K562 (cell line): Measurements from ENCODE around the gene PTPRM. TPM values are rescaled to one million over a fixed set of nuclear protein-coding genes. Genes with fewer than 3 reads are reported as not detected.

Source experiments
- ATAC-seq: fragments of 200-7000 bp; cut with Tn5 transposase; 3 replicates; pipeline ENCODE4 v1.9.1; 2020; ENCODE audit warnings: moderate library complexity
- BruUV-seq: library from RNA; stranded (reverse); fragments of 400-500 nt; replicated peaks from 2 replicates; lab custom pipeline; 2021; lab: Mats Ljungman, UMichigan
- CTCF ChIA-PET: fragments of 300-600 bp; formaldehyde crosslinking; extraction: SDS; loops from one replicate; lab custom pipeline; 2021; ENCODE audit warnings: low intra/inter-chr PET ratio; lab: Yijun Ruan, JAX
- POLR2A ChIA-PET: fragments of 300-600, 350-650 bp; sonication (Branson Sonifier 250); formaldehyde crosslinking; extraction: SDS; loops from one replicate; lab custom pipeline; 2021; ENCODE audit warnings: antibody characterized with exemption, inconsistent platforms; lab: Yijun Ruan, JAX
- DNase-seq, 4 experiments: peaks; one replicate each; pipeline versions ENCODE4 v3.0.0 to v3.0.0-alpha.2; 2011 to 2018; ENCODE audit warnings: low spot score in 3 of 4, mixed read lengths in 3 of 4; ENCODE audit errors: extremely low read depth in 1 of 4
- FAIRE-seq: peaks from 2 replicates; lab custom pipeline; 2011; peaks lifted over from hg19 to GRCh38; lab: Jason Lieb, UNC
- H2AFZ ChIP-seq: 2 replicates; pipeline ENCODE4 v1.6.0; 2011; ENCODE audit warnings: low read depth, low read length, control low read depth, inconsistent platforms
- H3K27ac ChIP-seq: fragments of 200-600 bp; 3 replicates; pipeline ENCODE4 v1.8.0; 2011; ENCODE audit warnings: low read depth, mild to moderate bottlenecking, control low read depth, inconsistent platforms, low read length, moderate library complexity, mixed read lengths; ENCODE audit errors: extremely low read depth
- H3K27me3 ChIP-seq, 2 experiments: fragments of 300-600 bp in 1 of 2; 2 replicates in 1 of 2; 3 replicates in 1 of 2; pipeline versions ENCODE4 v1.6.0 to v1.8.0; 2011; ENCODE audit warnings: inconsistent platforms in 2 of 2, low read length in 2 of 2, mild to moderate bottlenecking in 1 of 2, mixed read lengths in 1 of 2, moderate library complexity in 1 of 2; ENCODE audit not compliant: control insufficient read depth in 2 of 2, insufficient read depth in 2 of 2
- H3K36me3 ChIP-seq: fragments of 300-600 bp; 3 replicates; pipeline ENCODE4 v1.8.0; 2011; ENCODE audit warnings: mild to moderate bottlenecking, low read length, inconsistent platforms; ENCODE audit not compliant: control insufficient read depth, insufficient read depth
- H3K4me1 ChIP-seq, 2 experiments: fragments of 200-600 bp in 1 of 2; replicated peaks in 1 of 2; 2 replicates in 1 of 2; 3 replicates in 1 of 2; pipeline versions ENCODE4 v1.5.1 to v1.8.0; 2011; ENCODE audit warnings: inconsistent platforms in 2 of 2, low read length in 2 of 2, mild to moderate bottlenecking in 1 of 2, mixed read lengths in 1 of 2, moderate library complexity in 1 of 2; ENCODE audit not compliant: control insufficient read depth in 2 of 2, insufficient read depth in 2 of 2
- H3K4me2 ChIP-seq: 2 replicates; pipeline ENCODE4 v1.6.1; 2011; ENCODE audit warnings: low read length, control low read depth, inconsistent platforms, mixed read lengths; ENCODE audit not compliant: insufficient read depth
- H3K4me3 ChIP-seq: fragments of 200-600 bp; sonication (generic), shearing (Covaris generic); 2 replicates; pipeline ENCODE4 v1.5.1; 2016; ENCODE audit warnings: control low read depth, inconsistent platforms
- H3K79me2 ChIP-seq: fragments of 200-600 bp; 3 replicates; pipeline ENCODE4 v1.8.0; 2011; ENCODE audit warnings: low read length, inconsistent platforms; ENCODE audit not compliant: control insufficient read depth, insufficient read depth
- H3K9ac ChIP-seq, 2 experiments: 2 replicates each; pipeline versions ENCODE4 v1.6.0 to v1.6.1; 2011; ENCODE audit warnings: low read depth in 2 of 2, low read length in 2 of 2, control low read depth in 1 of 2, inconsistent platforms in 1 of 2, mild to moderate bottlenecking in 1 of 2, mixed read lengths in 1 of 2; ENCODE audit not compliant: insufficient read depth in 1 of 2
- H3K9me1 ChIP-seq: one replicate; pipeline ENCODE4 v1.6.0; 2011; ENCODE audit warnings: inconsistent platforms, mild to moderate bottlenecking, low read length, moderate library complexity; ENCODE audit not compliant: control insufficient read depth, insufficient read depth
- H3K9me3 ChIP-seq: replicated peaks from 2 replicates; pipeline ENCODE4 v1.5.1; 2011; ENCODE audit warnings: low read depth, low read length, inconsistent platforms; ENCODE audit not compliant: control insufficient read depth, insufficient read depth
- H4K20me1 ChIP-seq: replicated peaks from 2 replicates; pipeline ENCODE4 v1.6.1; 2011; ENCODE audit warnings: low read length, inconsistent platforms, mixed read lengths; ENCODE audit not compliant: control insufficient read depth, insufficient read depth
- CGGBP1 ChIP-seq: fragments of 250-450 bp; sonication (Bioruptor Pico); IDR thresholded peaks from 2 replicates; pipeline ENCODE4 v1.9.0; 2021; ENCODE audit warnings: mild to moderate bottlenecking
- CTCF ChIP-seq, 3 experiments: IDR thresholded peaks in 2 of 3; conservative IDR thresholded peaks in 1 of 3; 2 replicates each; pipeline ENCODE4 v1.5.1; 2011 to 2012; ENCODE audit warnings: low read length in 3 of 3, mild to moderate bottlenecking in 3 of 3, control low read depth in 2 of 3, improper control_type of control experiment in 1 of 3, inconsistent platforms in 1 of 3, low read depth in 1 of 3, mixed read lengths in 1 of 3, moderate library complexity in 1 of 3; ENCODE audit not compliant: insufficient read depth in 2 of 3
- DDX20 ChIP-seq: fragments of 450-650 bp; IDR thresholded peaks from 2 replicates; pipeline ENCODE4 v1.6.1; 2016; ENCODE audit warnings: missing genetic modification characterization, low read depth, mild to moderate bottlenecking, missing compliant biosample characterization, moderate library complexity
- POLR2H ChIP-seq: IDR thresholded peaks from 2 replicates; pipeline ENCODE4 v1.6.1; 2016; ENCODE audit warnings: missing genetic modification characterization, low read depth, mild to moderate bottlenecking, control low read depth, missing compliant biosample characterization, moderate library complexity
- WGBS: fragments of 100-300 bp; shearing (Covaris generic); methylation state at CpG from one replicate; pipeline ENCODE4 v1.1.6; 2016; ENCODE audit warnings: low coverage, mixed read lengths; ENCODE audit not compliant: insufficient coverage; ENCODE audit errors: missing lambda C conversion rate; 5-methylcytosine and 5-hydroxymethylcytosine counted together
- in situ Hi-C: fragments of 300-500 bp; cut with MboI; formaldehyde crosslinking; loops from 4 replicates; pipeline ENCODE4 v1.15.0; 2018; ENCODE audit warnings: inconsistent platforms, mixed read lengths
- intact Hi-C: fragments of 100-400 bp; cut with micrococcal nuclease; formaldehyde crosslinking; loops from 2 replicates; pipeline ENCODE4 v1.14.2; 2022
- polyA plus RNA-seq, 8 experiments: library from polyadenylated mRNA; depleted of rRNA in 4 of 8; stranded (reverse) in 5 of 8; unstranded in 3 of 8; fragments of >200 nt; fragmentation: Nextera tagmentation in 2 of 8; fragmentation: Illumina TruSeq in 1 of 8; extraction: Ambion mirVana in 2 of 8; extraction: Trizol in 1 of 8; gene quantifications; 2 replicates each; pipeline versions ENCODE4 v1.2.1 to v1.2.3, GENCODE V29; 2011 to 2014; ENCODE audit warnings: inconsistent platforms in 1 of 8, missing spikeins in 1 of 8
- total RNA-seq, 7 experiments: library from RNA; depleted of rRNA in 6 of 7; stranded (reverse); fragments of >200 nt in 6 of 7; fragmentation: Illumina TruSeq in 2 of 7; extraction: Trizol in 2 of 7; gene quantifications; 2 replicates each; pipeline versions ENCODE4 v1.2.1 to v1.2.3, GENCODE V29; 2011 to 2021; ENCODE audit warnings: low replicate concordance in 1 of 7

The PTPRM gene
- total and polyA plus RNA-seq, 9 of the 15 experiments (the other 6 are each of a cell fraction or from before 2014, with no cell fraction given) = 0.03 to 0.16 (median 0.08) TPM; not detected in 3

DNA sequence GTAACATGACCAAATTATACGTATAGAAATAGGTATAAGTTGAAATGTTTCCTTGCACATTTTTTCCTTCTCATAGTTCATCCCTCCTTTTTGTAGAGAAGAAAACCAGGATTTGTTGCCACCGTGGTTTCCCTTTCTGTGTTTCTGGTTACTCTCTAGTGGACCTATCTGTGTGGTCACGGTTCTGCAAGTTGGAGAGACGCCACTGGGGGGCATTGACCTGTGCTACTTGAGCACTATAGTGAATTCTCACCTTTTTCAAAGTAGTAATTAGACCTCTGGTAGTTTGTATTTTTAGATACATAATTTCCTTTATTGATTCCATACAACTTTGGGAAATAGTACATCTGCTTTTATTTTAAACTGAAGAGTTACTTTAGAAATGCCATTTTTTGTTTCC is 444.8 kb downstream of the PTPRM start:
- no peaks in the 10 kb centered on the region for H3K4me1 ChIP-seq
- no peak for FAIRE-seq
- CTCF ChIA-PET = no interaction called here
- TF ChIP-seq POLR2H (tag) (no peak), CGGBP1 (CRISPR knock-in tag) (no peak), CTCF (IDR thresholded peaks at IDR 0.05 in 2 of 3, conservative IDR thresholded peaks at IDR 0.05 in 1 of 3; ENCODE audit: insufficient read depth in 2 of 3, low read depth in 1 of 3, low read length in 3 of 3) (0 out of 6 replicates have a peak, but pooled peaks of 1 of the 3 experiments have one; percentile 24), DDX20 (tag) (no peak)
- no peaks in the 10 kb centered on the region for H3K36me3 ChIP-seq
- H3K9ac ChIP-seq = no peak overlapping the region
- in situ Hi-C loops (no loop called here), intact Hi-C loops (no loop called here)
- no peak overlapping the region for H3K4me3 ChIP-seq
- no peaks in the 10 kb centered on the region for H4K20me1 ChIP-seq
- WGBS = 1% methylated on average over 4 of the region's 4 CpGs
- H3K79me2 ChIP-seq = no peaks in the 10 kb centered on the region
- H3K27me3 ChIP-seq = no peaks in the 10 kb centered on the region
- H3K27ac ChIP-seq = no peak overlapping the region
- POLR2A ChIA-PET = no interaction called here
- peak; percentile 57; the same call in 1 of the 3 replicates for ATAC-seq
- H2AFZ ChIP-seq = no peak overlapping the region
- no TSS peak for BruUV-seq
- H3K9me3 ChIP-seq = no peaks in the 10 kb centered on the region
- no peak overlapping the region for H3K4me2 ChIP-seq
- no peaks in the 10 kb centered on the region for H3K9me1 ChIP-seq
- DNase-seq = peak in 1 of 4 experiments; percentile 7
